PC-3 (cell line): ENCODE data around the gene DET1. TPM values are rescaled to one million over a fixed set of nuclear protein-coding genes. Genes with fewer than 3 reads are reported as not detected.

Experiments used
- ATAC-seq: fragments of 200-7000 bp; cut with Tn5 transposase; 2 replicates; pipeline ENCODE4 v1.9.1; 2020; ENCODE audit warnings: mild to moderate bottlenecking, moderate library complexity
- BruUV-seq: library from RNA; stranded (reverse); fragments of 400-500 nt; replicated peaks from 2 replicates; lab custom pipeline; 2021; lab: Mats Ljungman, UMichigan
- CTCF ChIA-PET: fragments of 300-600 bp; sonication (Branson Sonifier 250); formaldehyde crosslinking; loops from one replicate; lab custom pipeline; 2022; ENCODE audit warnings: antibody characterized with exemption; lab: Charles Lee
- POLR2A ChIA-PET: fragments of 300-600 bp; sonication (Branson Sonifier 250); formaldehyde crosslinking; loops from one replicate; lab custom pipeline; 2022; ENCODE audit warnings: antibody characterized with exemption; ENCODE audit not compliant: unreplicated experiment; lab: Charles Lee
- DNase-seq: peaks from one replicate; pipeline ENCODE4 v3.0.0-alpha.2; 2015
- H2AFZ ChIP-seq: fragments of 300-600 bp; sonication (generic); 2 replicates; pipeline ENCODE4 v1.6.0; 2016; ENCODE audit warnings: antibody characterized with exemption, low read length
- H3F3A ChIP-seq: fragments of 300-600 bp; sonication (generic); one replicate; pipeline ENCODE4 v1.6.0; 2017; ENCODE audit warnings: antibody characterized with exemption, low read length, control low read depth, mild to moderate bottlenecking; ENCODE audit not compliant: unreplicated experiment
- H3K27ac ChIP-seq: fragments of 300-600 bp; sonication (generic); 2 replicates; pipeline ENCODE4 v1.5.1; 2016; ENCODE audit warnings: mild to moderate bottlenecking, low read length
- H3K27me3 ChIP-seq: fragments of 300-600 bp; sonication (generic); 2 replicates; pipeline ENCODE4 v1.6.1; 2016; ENCODE audit warnings: low read length, mixed read lengths
- H3K36me3 ChIP-seq: fragments of 300-600 bp; sonication (generic); 2 replicates; pipeline ENCODE4 v1.6.1; 2016; ENCODE audit warnings: low read depth, mixed run types, low read length, mixed read lengths
- H3K4me1 ChIP-seq: fragments of 300-600 bp; sonication (generic); 2 replicates; pipeline ENCODE4 v1.5.1; 2016; ENCODE audit warnings: low read length; ENCODE audit not compliant: insufficient read depth
- H3K4me2 ChIP-seq: fragments of 300-600 bp; sonication (generic); 2 replicates; pipeline ENCODE4 v1.6.0; 2016; ENCODE audit warnings: low read length
- H3K4me3 ChIP-seq: fragments of 300-600 bp; sonication (generic); 2 replicates; pipeline ENCODE4 v1.5.1; 2016; ENCODE audit warnings: mild to moderate bottlenecking, low read length, mixed read lengths
- H3K79me2 ChIP-seq: fragments of 300-600 bp; sonication (generic); 2 replicates; pipeline ENCODE4 v1.6.1; 2017; ENCODE audit warnings: low read length, mixed read lengths
- H3K9ac ChIP-seq: fragments of 300-600 bp; sonication (generic); 2 replicates; pipeline ENCODE4 v1.6.0; 2016; ENCODE audit warnings: mild to moderate bottlenecking, low read length
- H3K9me2 ChIP-seq: fragments of 300-600 bp; sonication (generic); replicated peaks from 2 replicates; pipeline ENCODE4 v1.6.1; 2016; ENCODE audit warnings: mixed run types, low read length, mixed read lengths
- H3K9me3 ChIP-seq: fragments of 300-600 bp; sonication (generic); 2 replicates; pipeline ENCODE4 v1.6.1; 2016; ENCODE audit warnings: low read length, mixed read lengths
- H4K20me1 ChIP-seq: fragments of 300-600 bp; sonication (generic); 2 replicates; pipeline ENCODE4 v1.6.1; 2016; ENCODE audit warnings: low read length, mixed read lengths
- CTCF ChIP-seq: fragments of 300-600 bp; sonication (generic); conservative IDR thresholded peaks from 2 replicates; pipeline ENCODE4 v1.5.1; 2017; ENCODE audit warnings: antibody characterized with exemption, low read depth, mild to moderate bottlenecking, low read length
- EZH2 ChIP-seq: fragments of 300-600 bp; sonication (generic); IDR thresholded peaks from one replicate; pipeline ENCODE4 v1.6.1; 2017; ENCODE audit warnings: antibody characterized with exemption, mild to moderate bottlenecking, low read length; ENCODE audit not compliant: unreplicated experiment
- EZH2phosphoT487 ChIP-seq: fragments of 300-600 bp; sonication (generic); IDR thresholded peaks from 2 replicates; pipeline ENCODE4 v1.6.1; 2018; ENCODE audit warnings: mild to moderate bottlenecking, antibody characterized with exemption, low read length, borderline replicate concordance
- intact Hi-C: fragments of 100-400 bp; cut with micrococcal nuclease; formaldehyde crosslinking; loops from 2 replicates; pipeline ENCODE4 v1.9.0; 2023
- total RNA-seq: library from RNA; depleted of rRNA; stranded (reverse); fragments of >200 nt; gene quantifications from 2 replicates; pipeline ENCODE4 v1.2.3, GENCODE V29; 2014

DET1 gene
- total RNA-seq, 1 experiment from 2014 or later, result 1.6 TPM

GRCh38 chr15:88509964-88510363 is 36.5 kb downstream of the DET1 start:
- no peak overlapping the region for H3K4me2 ChIP-seq
- H3K27ac ChIP-seq, result no peak overlapping the region
- H3K4me1 ChIP-seq, result peaks cover 6% of the 10 kb centered on the region; the same call in 1 of the 2 replicates
- no peak overlapping the region for H3K4me3 ChIP-seq
- no peak overlapping the region for H2AFZ ChIP-seq
- no TSS peak for BruUV-seq
- ChIA-PET CTCF (no interaction called here), POLR2A (no interaction called here)
- H3K79me2 ChIP-seq, result no peaks in the 10 kb centered on the region
- ATAC-seq (no peak), DNase-seq (no peak)
- TF ChIP-seq EZH2 (no peak), EZH2phosphoT487 (no peak), CTCF (no peak)
- no peaks in the 10 kb centered on the region for H3K36me3 ChIP-seq
- no peaks in the 10 kb centered on the region for H3K9me2 ChIP-seq
- H3K9me3 ChIP-seq, result no peaks in the 10 kb centered on the region
- intact Hi-C loops, result no loop called here
- H3K9ac ChIP-seq, result no peak overlapping the region
- no peaks in the 10 kb centered on the region for H3F3A ChIP-seq
- H4K20me1 ChIP-seq, result no peaks in the 10 kb centered on the region
- no peaks in the 10 kb centered on the region for H3K27me3 ChIP-seq

GRCh38 chr15:88509321-88509720 is 37.2 kb downstream of the DET1 start:
- intact Hi-C loops, result no loop called here
- Histone ChIP-seq H3F3A (no peaks in the 10 kb centered on the region), H3K9ac (no peak overlapping the region), H4K20me1 (no peaks in the 10 kb centered on the region), H3K36me3 (no peaks in the 10 kb centered on the region), H2AFZ (no peak overlapping the region), H3K27me3 (no peaks in the 10 kb centered on the region), H3K27ac (no peak overlapping the region), H3K4me1 (peaks cover 6% of the 10 kb centered on the region; the same call in 1 of the 2 replicates), H3K4me3 (no peak overlapping the region), H3K9me3 (no peaks in the 10 kb centered on the region), H3K9me2 (no peaks in the 10 kb centered on the region), H3K4me2 (no peak overlapping the region), H3K79me2 (no peaks in the 10 kb centered on the region)
- BruUV-seq, result no TSS peak
- TF ChIP-seq EZH2, result no peak
- TF ChIP-seq EZH2phosphoT487, result no peak
- TF ChIP-seq CTCF, result no peak
- no peak for ATAC-seq
- no peak for DNase-seq
- CTCF ChIA-PET, result no interaction called here
- POLR2A ChIA-PET, result no interaction called here

- TF ChIP-seq EZH2phosphoT487, result no peak
- H3K4me3 ChIP-seq, result no peak overlapping the region
- H3K36me3 ChIP-seq, result no peaks in the 10 kb centered on the region
- H3K4me1 ChIP-seq, result no peaks in the 10 kb centered on the region
- H2AFZ ChIP-seq, result no peak overlapping the region
- no peaks in the 10 kb centered on the region for H3K9me2 ChIP-seq
- DNase-seq (no peak), ATAC-seq (no peak)
- no peaks in the 10 kb centered on the region for H3K79me2 ChIP-seq
- CTCF ChIA-PET, result no interaction called here
- POLR2A ChIA-PET, result no interaction called here
- H3F3A ChIP-seq, result no peaks in the 10 kb centered on the region
- no peaks in the 10 kb centered on the region for H3K9me3 ChIP-seq
- H3K4me2 ChIP-seq, result no peak overlapping the region
- no peak overlapping the region for H3K9ac ChIP-seq
- no TSS peak for BruUV-seq
- no peaks in the 10 kb centered on the region for H3K27me3 ChIP-seq
- no peak overlapping the region for H3K27ac ChIP-seq
- intact Hi-C loops, result no loop called here
- no peaks in the 10 kb centered on the region for H4K20me1 ChIP-seq
Observed at GRCh38 chr15:88506628-88507027, 39.9 kb downstream of the DET1 start.
